GM18519 (cell line): ENCODE results near the gene CLDN7.

Source experiments
- ATAC-seq: cut with Tn5 transposase; IDR thresholded peaks from one replicate; pipeline ENCODE4 v1.9.1; 2021; ENCODE audit warnings: mild to moderate bottlenecking, moderate library complexity; ENCODE audit not compliant: unreplicated experiment, low FRiP score

CLDN7 gene

DNA sequence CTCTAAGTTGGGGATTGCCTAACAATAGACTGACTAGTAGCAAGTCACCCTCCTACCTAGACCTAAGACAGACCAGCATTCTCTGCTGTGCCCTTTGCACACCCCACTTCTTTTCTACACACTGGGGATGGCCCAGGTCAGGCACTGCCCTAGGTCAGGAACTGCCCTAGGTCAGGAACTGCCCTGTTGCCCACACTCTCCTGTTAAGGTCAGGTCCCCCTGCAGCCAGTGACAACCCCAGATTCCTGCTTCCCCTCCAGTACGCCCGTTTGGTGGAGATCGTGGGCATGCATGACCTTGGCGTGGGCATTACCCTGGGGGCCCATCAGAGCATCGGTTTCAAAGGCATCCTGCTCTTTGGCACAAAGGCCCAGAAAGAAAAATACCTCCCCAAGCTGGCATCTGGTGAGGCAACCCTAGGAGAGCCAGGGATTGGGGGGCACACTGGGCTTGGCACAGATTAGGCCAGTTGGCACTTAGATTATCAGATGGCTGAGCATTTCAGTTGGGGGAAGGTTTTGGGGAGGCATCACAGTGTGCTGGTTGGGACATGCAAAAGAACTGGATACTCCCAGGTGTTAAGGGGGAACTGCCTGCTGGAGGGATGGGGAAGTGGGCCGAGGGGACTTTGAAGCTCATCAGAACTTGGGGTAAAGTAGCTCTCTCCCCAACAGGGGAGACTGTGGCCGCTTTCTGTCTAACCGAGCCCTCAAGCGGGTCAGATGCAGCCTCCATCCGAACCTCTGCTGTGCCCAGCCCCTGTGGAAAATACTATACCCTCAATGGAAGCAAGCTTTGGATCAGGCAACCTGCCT lies 40.8 kb downstream of the CLDN7 start:
- no peak for ATAC-seq

DNA sequence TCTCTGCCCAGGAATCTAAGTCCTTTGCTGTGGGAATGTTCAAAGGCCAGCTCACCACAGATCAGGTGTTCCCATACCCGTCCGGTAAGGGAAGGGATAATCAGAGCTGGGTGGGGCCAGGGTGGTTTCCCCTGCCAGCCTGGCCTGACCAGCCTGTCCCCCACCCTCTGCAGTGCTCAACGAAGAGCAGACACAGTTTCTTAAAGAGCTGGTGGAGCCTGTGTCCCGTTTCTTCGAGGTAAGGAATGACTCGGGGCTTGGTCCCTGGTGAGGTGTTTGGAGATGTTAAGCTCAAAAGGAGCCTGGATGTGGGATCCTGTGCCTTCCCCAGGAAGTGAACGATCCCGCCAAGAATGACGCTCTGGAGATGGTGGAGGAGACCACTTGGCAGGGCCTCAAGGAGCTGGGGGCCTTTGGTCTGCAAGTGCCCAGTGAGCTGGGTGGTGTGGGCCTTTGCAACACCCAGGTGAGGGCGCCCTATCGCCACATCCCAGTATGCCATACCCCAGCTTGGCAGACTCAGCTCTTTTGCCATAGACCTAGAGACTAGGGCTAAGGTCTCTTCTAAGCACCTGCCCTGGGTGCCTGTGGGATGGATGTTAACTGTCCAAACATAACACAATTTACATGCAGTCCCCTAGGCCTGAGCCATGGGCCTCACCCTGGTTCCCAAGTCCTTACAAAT lies 41.5 kb downstream of the CLDN7 start:
- no peak for ATAC-seq

DNA sequence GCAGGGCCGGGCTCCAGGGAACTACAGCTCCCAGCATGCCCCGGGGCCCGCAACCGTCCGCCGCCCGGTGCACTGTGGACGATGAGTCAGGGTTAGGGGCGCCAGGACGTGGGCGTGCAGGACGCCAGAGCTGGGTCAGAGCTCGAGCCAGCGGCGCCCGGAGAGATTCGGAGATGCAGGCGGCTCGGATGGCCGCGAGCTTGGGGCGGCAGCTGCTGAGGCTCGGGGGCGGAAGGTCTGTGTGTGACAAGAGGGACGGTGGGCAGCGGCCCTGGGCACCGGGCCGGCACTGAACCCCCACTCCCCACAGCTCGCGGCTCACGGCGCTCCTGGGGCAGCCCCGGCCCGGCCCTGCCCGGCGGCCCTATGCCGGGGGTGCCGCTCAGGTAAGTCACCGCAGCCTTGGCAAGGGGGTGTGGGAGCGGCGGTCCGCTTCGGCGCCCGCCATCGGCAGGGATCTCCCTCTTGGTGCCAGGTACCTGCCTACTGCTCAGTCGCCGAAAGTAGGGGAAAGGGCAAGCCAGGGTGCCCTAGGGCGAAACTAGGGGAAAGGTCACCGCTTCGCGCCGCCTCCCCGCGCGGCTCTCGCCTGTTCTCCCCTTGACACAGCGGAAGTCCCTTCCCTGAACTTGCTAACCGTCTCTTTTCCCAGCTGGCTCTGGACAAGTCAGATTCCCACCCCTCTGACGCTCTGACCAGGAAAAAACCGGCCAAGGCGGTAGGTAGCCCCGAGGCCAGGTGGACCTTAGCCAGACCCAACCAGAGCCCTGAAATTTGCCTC lies 42.3 kb downstream of the CLDN7 start, which contains the start of the genes ACADVL and DLG4:
Gene ACADVL (plus strand): TSS at position 127 of the 781 bp plus-strand sequence. CDS start 47 bp downstream, at position 174.
Gene DLG4 (minus strand): TSS at position 25 of the 781 bp plus-strand sequence.
- no peak for ATAC-seq

DNA sequence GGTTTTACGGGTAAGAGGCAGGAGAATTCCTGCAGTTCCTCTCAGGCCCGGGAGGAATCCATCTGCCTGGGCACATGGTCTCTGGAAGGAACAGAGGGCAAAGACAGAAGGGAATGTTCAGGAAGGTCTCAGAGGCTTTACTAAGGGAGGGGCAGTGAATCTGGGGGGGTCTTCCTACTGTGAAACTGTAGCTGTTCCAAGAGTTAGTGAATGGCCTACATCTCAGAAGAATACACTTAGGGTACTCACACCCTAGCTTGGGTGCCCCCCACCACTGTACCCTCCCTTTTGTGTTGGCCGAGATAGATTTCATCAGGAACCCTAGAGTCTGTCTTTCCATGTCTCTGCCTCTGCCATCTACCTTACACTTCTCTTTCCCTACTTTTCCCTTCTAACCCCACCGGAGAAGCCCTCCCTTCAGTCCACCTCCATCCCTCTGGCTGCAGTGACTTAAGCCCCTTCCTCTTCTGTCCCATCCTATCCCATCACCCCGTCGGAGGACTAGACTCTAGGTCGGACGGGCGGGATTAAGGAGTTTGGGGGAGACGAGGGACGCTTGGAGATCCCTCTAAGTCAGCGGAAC lies 43.0 kb downstream of the CLDN7 start:
- no peak for ATAC-seq

DNA sequence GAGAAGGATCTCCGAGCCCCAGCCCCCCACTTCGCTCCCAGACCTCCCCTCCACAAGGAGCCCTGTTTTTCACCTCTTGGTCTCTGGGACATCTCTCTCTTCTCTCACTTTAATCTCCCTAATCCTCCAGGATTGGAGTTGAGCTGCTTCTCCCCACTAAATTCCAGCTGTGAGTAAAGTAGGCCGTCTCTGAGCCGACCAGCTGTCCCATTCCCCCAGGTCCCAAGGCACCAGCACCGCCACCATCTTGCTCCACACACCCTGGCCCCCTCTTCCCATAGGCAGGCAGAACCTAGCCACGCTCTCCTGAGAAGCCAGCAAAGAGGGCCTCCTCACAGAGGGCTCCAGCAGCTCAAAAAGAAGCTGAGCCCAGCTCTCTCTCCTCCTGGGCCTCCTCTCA lies 43.5 kb downstream of the CLDN7 start:
- ATAC-seq = no peak

DNA sequence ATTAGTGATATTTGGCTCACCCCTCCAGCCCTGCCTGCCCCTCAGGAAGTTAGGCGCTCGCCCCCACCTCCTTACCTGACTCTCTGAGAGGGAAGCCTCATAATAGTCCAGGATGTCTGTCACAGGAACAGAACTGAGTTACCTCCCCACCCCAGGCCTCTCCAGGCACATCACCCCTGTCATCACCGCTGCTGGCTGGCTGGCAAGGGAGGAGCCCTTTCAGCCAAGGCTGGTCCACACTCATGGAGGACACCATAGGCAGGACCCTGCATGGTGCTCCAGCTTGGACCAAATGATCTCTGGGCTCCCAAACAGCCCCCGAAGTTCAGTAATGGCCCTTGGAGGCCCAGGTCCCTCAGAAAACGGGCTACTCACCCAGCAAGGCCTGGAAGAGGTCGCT lies 44.1 kb downstream of the CLDN7 start:
- no peak for ATAC-seq

DNA sequence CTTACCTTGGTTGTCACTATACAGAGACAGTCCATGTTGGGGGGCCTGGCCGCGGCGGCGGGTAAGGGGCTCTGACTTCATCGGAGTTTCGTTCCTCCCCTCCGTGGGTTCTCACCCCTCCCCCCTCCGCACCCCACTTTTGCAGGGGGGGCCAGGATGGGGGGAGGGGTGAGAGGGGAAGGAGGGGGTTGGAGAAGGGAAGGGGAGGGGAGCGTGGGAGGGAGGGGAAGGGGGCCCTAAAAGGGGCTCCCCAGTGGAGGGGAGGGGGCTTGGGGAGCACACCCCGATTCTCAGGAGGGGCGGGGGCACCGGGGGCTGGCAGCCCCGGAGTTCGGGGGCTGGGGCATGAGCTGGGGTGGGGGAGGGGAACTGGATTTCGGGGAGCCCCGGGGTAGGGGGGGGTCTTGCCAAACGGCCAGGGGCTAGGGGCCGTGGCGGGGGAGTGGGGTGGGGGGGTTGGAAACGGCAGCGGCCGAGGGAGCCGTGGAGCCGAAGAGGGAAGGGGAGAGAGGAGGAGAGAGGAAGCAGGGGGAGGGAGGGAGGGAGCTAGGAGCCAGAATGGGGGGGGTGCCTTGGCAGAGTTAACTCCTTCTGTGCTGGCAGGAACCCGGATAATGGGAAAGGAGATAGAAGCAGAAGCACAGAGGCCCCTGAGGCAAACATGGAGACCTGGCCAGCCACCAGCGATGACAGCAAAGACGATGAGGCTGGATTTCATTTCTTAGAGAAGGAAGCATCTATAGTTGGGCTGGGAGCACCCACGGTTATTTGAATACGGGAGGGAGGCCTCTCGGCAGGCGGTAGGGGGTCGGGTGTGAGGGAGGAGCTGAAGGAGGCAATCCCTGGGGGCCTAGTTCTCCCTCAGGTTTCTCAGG lies 44.9 kb downstream of the CLDN7 start:
- ATAC-seq = no peak

DNA sequence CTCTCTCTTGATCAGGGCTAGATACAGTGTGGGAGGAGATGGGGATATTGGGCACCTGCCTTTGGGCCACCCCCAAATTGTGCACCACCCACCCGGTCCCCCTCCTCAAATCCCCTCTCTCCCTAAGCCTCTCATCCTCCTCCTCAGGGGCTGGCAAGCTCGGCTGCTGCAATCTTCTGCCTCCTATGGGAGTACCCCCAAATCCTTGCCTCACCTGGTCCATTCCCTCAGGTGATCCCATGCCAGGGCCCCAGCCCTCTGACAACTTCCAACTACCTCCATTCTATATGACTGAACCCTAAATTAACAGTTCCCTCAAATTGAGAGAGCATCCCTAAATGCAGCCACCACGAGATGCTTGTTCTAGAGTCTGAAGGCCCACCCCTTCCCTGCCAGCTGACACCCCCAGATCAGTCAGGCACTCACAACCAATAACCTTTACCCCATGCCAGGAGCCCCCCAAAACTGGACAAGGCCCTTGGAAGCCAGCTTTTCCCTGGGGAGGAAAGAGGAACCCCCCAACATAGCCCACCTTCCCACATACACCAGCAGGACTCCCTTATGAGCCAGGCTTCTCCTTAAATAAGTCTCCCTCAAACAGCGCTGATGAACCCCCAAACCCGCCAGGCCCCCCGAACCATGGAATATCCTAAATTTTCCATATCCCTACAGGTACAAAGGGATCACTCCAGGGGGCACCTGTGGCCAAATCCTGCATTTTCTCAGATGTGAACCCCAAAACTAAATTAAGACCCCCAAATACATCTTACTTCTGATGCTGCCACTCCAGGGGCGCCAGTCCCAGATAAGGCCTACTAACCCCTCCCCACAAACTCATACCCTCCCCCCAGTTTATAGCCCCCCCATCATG lies 45.8 kb downstream of the CLDN7 start:
- no peak for ATAC-seq

DNA sequence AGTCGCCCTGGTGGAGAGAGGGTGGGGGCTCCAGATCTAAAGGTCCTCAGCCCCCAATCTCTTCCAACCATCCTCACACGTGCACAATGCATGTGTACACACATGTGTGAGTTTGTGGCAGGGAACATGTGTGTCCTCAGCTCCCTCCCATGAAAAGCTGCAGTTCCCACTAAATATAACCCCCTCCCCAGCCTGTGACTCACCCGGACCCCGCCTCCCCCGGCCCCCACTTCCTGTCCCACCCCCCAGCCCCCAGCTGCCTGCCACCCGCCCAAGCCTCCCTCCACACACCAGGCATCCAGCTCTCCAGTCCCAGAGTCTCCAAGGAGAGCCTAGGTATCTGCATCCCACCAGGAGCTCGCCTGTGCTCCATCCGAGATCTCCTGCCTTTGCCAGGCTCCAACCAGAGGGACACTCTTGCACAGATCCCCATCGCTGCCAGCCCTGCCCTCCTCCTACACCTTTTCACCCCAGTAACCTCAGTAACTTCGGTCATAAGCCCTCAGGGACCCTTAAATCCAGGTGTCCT lies 46.6 kb downstream of the CLDN7 start:
- no peak for ATAC-seq

DNA sequence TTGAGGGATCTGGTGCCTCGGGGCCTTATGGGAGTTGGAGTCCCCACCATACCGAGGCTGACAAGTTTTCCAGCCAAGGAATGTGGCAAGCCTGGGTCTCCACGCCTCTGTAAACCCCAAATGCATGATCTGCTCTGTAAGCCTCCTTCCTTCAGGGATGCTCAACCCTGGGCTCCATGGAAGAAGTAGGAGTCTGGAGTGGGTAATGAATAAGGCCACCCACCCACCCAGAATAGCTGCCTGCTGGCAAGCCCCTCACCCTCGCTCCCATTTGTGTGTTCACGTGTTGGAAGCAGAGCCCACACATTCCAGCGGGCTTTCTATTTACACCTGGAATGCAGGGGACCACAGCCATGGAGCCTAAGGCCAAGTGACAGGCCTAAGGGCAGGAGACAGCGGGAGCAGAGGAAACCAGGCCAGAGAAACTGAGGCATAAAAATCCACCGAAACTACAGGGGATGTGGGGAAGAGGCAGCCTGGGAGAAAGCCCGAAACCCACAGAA lies 47.1 kb downstream of the CLDN7 start:
- no peak for ATAC-seq

DNA sequence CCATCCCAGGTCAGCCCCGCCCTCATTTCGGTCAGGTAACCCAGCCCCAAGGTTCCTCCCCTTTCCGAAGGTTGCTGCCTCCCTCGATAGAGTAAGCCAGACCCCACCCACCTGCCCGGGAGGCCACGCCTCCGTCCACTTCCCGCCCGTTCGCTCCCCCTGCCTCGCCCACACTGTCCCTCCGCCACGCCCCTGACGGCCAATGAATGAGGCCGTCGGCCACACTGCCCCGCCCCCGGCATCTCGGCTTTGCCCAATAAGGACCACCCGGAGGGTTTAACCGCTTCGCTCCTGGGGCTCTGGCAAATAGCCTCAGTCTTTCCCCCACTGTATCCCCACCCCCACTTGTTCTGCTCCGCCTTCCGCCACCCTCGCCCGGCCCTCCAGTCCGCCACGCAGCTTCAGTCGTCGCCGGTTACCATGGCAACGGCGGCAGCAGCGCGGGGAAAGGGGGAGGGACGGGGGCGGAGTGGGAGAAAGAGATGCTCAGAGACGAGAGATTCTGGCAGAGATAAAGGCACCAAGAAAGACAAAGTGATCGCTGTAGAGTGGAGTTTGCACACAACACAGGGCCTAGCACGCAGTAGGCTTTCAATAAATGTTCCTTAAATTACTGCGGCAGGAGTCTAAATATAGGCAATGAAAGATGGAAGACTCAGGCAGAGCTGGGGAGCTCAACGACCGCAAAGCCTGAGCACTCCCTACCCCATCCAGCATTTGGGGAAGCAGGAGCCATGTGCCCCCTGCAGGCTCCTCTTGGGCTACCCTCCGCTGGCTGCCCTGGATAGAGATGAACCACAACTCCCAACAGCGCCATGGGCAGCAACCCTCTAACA lies 47.8 kb downstream of the CLDN7 start:
- peak; percentile 45 for ATAC-seq

DNA sequence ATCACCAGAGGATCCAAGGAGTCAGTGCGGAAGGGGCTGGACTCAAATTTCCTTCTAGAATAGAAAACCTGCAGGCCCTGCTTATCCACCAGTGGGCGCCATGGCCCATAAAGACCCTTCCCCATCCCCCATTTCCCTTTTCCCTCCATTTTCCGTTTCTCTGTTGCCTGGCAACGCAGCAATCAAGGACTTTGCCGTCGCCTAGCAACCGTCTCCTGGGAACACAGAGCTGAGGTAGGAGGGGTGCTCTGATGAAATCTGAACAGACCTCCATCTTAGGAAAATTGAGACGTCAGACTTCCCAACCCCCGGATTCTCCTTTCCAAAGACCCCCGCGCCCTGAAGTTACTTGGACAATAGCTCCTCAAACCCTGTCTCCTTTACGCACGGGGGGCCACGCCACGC lies 48.4 kb downstream of the CLDN7 start:
- ATAC-seq = no peak

DNA sequence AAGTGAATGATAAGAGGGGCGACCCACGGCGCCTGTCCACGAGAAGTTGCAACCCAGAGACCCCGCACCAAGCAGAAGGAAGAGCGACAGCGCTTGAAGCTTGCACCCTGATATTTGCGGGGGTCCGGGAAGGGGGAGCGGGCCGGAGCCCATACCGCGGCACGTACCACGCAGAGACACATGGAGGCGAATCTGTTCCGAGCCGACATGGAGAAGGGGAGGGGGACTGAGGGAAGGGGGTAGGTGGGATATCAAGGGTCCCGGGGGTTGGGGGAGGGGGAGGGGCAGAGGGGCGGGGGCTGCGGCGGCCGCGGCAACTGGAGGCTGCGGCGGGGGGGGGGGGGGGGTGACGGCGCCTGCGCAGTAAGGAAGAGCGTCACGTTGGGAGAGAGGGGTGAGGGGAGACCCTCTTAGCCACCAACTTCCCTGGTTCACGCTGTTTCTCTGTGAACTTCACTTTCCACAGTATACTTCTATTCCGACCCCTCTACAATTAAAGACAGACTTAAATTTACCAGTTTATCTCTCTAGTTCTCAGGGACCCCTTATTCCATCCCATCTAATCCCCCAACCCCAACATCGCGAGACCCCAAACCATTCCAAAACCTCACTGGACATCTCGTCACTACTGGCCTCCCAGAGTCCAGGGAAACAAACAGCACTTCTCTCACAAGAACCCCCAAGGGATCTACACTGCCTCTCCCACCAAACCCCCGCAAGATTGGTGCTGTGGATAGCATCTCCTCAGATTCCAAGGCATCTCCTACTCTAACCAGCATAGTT lies 50.6 kb downstream of the CLDN7 start:
- no peak for ATAC-seq
